GM19455 (cell line): ENCODE data around the gene NT5C1B.

ENCODE experiments used
- ATAC-seq: cut with Tn5 transposase; IDR thresholded peaks from one replicate; pipeline ENCODE4 v1.9.1; 2021; ENCODE audit not compliant: unreplicated experiment

NT5C1B gene

DNA sequence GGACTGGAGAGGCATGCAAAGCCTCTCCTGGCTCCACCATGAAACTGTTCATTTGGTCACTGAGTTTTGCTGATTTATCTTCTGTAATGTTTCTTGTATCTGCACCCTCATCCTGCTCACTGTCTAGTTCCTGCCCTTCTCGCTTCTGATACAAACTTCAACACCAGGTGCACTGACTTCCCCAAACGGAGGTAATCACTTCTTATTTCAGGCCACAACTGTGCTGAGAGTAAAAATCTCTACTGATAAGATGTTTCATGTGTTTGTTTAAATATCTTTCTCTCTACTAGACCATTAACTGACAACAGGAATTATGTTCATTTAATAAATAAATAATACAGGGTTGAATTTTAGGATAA is 10.9 kb upstream of the NT5C1B start:
- peak; percentile 49 for ATAC-seq

DNA sequence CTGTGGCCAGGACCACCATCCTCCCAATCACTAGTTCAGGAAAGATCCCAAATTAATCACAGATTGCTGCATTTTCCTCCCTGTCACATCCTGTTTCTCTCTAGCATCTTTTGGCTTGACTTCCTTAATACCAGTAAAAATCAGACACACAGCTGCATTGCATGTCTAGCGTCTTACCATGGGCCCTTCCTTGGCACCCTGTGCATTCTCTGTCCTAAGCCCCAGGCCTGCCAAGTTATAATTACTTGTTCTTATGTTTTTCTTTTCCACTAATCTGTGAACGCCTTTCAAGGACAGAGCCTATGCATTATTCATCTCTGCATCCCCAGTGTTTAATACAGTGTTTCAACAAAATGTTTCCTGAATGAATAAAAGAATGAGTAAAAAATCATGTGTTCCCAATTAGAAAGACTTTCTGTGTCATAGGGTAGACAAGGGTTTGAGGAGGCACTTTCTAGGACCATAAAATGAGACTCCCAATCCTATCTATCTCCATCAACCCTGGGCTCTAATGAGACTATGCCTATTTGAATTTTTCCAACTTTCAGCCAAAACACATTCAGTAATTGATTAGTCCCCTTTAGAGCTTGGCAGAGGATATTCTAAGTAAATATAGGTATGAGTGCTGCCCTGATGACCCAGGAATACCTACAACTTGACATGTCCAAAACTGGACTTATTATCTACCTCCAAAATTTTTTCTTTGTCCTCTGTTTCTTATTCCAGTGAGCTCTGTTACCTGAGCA is 10.3 kb upstream of the NT5C1B start:
- ATAC-seq, result no peak

- no peak for ATAC-seq
Measured at GRCh38 chr2:18598848-18599484, 9.6 kb upstream of the NT5C1B start.

GRCh38 chr2:18597618-18598017 is 8.2 kb upstream of the NT5C1B start:
- no peak for ATAC-seq

DNA sequence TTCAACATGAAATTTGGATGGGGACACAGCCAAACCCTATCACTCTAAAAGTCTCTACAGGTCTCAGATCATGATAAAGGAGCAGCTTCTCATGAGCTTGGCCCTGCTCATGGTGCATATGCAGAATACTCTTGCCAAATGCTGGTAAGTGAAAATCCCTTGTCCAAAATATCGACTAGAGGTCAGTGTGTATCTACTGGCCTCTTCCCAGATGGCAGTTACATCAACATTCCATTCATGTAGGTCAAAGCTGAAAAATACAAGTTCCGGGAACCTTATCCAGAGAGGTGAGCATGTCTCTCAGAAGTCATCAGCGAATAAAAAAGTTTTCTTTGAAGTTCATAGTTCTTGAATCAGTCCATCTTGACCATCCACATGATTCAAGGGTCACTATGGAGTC is 7.6 kb upstream of the NT5C1B start:
- no peak for ATAC-seq

- no peak for ATAC-seq
Measured at GRCh38 chr2:18593496-18593895, 4.1 kb upstream of the NT5C1B start.

- ATAC-seq, result no peak
Measured at GRCh38 chr2:18592372-18592771, 3.0 kb upstream of the NT5C1B start.

DNA sequence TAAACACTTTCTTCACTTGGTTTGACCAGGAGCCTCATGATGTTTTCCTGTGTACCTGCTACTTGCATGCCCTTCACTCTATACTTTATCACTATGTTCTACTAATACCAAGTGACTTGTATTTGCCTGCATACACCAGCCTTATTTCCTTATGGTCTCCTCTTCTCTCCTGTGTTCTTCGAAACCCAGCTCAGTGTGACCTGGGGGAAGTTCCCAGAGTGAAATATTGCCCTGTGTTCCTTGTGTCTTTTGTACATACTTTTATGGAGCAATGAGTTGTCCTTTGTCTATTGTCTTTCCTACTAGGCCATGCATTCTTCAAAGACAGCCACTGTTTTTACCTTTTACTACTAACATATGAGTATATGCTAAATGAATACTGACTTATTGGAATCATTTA is 567 bp downstream of the NT5C1B start:
- ATAC-seq, result no peak

- no peak for ATAC-seq
Measured at GRCh38 chr2:18588049-18588448, 1.3 kb downstream of the NT5C1B start.

DNA sequence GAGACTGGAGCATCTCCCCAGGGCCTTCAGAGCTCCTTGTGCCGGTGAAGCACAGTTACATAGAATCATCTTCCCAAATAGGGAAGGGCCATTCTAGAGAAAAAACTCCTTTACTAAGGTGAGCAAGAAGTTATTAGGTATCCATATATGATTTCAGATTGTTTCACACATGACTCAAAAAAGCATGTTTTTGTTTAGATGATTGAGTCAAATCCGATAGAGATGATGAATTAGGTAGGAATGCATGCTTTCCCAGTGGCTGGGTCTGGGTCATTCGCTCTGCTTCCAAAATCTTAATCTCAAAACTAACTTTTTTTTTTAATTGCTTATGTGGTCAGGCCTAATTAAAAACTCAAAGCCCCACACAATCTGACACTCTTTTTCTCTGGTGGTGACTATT is 3.8 kb downstream of the NT5C1B start:
- ATAC-seq, result no peak

DNA sequence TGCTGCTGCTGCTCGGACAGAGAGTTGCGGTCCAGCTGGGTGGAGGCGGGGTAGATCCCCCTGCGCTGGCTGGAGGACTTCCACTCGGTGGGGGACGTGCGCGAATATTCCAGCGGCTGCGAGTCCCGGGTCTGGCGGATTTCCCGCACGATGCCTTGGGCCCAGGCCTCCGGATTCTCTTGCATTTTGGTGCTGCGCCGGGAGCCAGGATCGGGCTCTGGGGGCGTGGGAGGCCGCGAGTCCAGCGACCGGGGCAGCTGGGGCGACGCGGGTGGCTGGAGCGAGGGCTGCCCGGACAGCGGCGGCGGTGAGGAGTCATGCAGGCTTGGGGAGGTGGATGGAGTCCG is 4.8 kb downstream of the NT5C1B start:
- no peak for ATAC-seq

DNA sequence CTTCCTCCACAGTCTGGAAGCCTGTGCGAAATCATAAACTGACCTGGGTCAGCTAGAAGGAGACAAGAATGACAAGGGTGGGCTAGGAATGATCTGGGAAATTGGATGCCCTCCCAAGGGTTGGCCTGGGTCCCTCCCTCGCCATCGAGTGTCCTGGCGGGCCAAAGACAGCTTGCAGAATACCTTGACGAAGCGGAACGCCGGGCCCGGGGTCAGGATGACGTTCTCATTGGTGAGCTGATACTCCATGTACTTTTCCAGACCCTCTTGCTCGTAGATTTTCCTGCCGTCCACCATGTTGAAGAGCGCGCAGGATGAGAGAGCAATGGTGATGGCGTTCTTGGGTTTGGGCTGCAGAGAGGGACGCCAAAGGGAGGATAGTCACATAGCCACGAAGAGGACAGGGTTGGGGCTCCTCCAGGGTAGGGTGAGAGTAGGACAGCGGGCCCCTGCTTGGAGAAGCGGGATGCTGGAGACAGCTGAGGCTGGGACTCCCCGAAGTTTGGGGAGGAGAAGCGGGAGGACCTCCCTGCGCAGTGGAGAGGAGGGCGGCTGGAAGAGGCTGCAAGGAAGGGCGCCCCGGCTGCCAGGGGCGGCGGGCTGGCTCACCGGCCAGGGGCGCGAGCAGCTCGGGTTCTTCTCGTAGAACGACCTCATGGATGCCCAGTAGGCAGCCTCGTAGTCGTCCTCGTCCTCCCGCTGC is 5.3 kb downstream of the NT5C1B start:
- no peak for ATAC-seq

GRCh38 chr2:18580606-18581005 is 8.8 kb downstream of the NT5C1B start:
- no peak for ATAC-seq

DNA sequence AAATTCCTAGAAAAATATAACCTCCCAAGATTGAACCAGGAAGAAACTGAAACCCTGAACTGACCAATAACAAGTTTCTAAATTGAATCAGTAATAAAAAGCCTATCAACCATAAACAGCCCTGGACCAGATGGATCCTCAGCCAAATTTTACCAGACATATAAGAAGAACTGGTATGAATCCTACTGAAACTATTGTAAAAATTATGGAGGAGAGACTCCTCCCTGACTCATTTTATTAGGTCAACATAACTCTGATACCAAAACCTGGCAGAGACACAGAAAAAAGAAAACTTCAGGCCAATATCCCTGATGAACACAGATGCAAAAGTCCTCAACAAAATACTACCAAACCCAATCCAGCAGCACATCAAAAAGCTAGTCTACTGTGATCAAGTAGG is 11.3 kb downstream of the NT5C1B start:
- ATAC-seq, result no peak

DNA sequence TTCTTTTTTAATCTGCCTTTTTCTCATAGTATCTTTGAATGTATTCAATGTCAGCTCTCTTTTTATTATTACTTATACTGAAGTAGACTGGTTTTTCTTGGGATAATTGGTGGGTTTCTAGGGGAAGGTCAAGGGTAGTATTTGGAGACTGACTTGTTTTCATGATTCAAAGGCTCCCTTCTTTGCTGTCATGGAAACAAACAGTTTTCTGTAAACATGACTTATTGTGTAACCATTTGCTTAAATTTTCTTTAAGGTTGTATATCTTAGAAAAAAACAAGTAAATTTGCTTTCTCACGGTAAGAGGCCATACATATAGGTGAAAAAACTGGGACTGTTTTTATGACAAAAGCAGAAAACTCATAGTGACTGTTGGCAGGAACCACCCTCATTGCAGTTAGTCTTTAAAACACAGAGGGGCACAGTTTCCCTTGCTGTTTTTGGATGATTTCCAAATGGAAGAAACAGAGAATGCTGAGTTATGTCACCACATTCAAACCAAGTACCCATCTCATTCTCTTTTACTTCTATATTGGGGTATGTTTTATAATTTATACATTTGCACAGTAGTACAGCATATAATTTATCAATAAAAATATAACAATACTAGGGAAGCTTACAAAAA is 23.1 kb downstream of the NT5C1B start:
- ATAC-seq, result no peak

DNA sequence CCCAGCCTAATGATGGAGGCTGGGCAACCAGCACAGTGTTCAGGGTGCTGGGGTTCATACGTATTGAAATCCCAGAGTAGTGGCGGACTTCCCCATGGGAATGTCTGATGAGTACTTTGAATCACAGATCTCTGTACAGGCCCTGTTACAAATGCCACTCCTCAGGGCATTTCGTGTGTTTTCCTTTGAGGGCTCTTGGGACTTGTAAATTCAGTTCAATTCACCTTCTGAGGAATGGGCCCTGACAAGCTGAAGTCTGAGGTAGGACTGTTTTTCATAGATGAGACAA is 28.6 kb downstream of the NT5C1B start:
- ATAC-seq, result peak; percentile 5

DNA sequence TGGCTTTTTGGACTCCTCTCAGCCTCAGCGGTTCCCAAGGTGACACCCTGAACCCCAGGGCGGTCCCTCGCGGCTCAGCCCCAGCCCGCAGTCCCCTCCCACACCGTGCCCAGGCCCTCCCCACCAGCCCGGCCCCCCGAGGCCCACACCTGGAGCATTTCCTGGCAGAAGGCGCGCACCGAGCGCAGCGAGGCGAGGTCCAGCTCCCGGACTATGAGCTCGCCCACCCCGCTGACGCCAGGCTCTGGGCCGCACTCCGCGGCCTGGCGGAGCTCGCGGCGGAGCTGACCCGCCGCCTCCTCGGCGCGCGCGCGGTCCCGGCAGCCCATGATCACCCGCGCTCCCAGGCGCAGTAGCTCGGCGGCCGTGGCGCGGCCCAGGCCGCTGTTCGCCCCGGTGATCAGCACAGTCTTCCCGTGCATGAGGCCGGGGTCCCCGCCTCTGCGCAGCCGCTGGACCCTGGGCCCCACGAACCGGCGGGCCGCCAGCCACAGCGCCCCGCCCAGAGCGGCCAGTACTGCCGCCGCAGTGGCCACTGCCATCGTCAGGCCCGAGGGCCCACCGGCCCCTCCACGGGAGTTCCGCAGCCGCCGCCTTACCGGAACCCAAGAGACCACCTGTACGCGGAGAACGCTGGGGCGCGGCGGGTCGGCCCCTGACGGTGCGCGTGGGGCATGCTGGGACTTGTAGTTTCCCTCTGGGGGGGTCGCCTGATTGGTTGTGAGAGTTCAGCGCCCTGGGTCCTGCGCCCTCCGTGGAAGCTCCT is 29.2 kb downstream of the NT5C1B start, which contains the start of gene RDH14:
Gene RDH14, minus strand, starts transcription at position 623 of the 766 bp plus-strand sequence. Its CDS starts 81 bp downstream, at position 542.
- peak; percentile 97 for ATAC-seq

- ATAC-seq, result peak; percentile 2
Measured at GRCh38 chr2:18559531-18560030, 29.8 kb downstream of the NT5C1B start.

DNA sequence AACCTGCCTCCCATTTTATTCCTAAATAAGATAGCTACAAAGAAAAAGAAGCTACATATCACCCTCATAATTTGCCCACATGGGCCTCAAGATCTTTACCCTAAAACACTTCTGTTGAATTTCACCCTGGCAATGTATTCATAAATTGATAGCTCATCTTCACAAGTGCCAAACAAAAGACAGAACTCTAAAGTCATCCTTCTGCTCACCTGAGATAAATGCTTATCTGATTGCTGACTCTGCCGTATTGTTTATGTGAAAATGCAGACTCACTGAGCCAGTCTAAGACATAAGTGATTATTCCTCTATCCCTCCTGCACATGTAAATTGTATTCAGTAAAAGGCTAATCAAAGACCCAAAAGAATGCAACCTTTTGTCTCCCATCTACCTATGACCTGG is 30.9 kb downstream of the NT5C1B start:
- no peak for ATAC-seq

DNA sequence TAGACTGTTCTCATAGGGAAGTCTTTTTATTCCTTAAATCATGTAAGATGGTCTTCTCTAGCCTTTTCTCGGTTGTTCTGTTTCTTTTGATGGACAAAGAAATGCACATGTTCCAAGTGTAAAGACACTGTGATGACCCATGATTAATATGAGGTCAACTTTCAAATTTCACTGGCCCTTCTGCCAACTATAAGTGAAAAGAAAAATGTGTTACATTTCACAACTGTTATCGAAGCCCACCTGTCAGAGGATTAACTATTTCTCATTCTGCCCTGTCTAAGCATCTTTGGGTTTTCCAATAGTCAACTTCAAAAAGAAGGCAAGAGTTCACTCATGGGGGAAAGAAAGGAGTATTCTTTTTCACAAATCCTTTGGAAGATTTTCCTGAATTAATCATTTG is 32.2 kb downstream of the NT5C1B start:
- ATAC-seq, result no peak
